PFSK-1 (cell line): ENCODE results near the gene PLEKHM3.

ENCODE experiments used
- FOXP2 ChIP-seq: optimal IDR thresholded peaks from 2 replicates; pipeline ENCODE3; 2011; ENCODE audit warnings: borderline replicate concordance, control low read depth, inconsistent platforms; ENCODE audit not compliant: insufficient read depth; ENCODE audit errors: extremely low read length, extremely low read depth
- POLR2AphosphoS5 ChIP-seq: IDR thresholded peaks from 2 replicates; pipeline ENCODE4 v1.6.1; 2012; ENCODE audit warnings: low read depth, mild to moderate bottlenecking, control low read depth, low read length, moderate library complexity
- SIN3A ChIP-seq: IDR thresholded peaks from 2 replicates; pipeline ENCODE4 v1.6.1; 2012; ENCODE audit warnings: mild to moderate bottlenecking, low read length, moderate library complexity, borderline replicate concordance; ENCODE audit not compliant: insufficient read depth
- TAF1 ChIP-seq: IDR thresholded peaks from 2 replicates; pipeline ENCODE4 v1.6.1; 2012; ENCODE audit warnings: low read length, control low read depth, borderline replicate concordance; ENCODE audit not compliant: insufficient read depth
- TF ChIP-seq, protein P1 (sequence below), 2 experiments: IDR thresholded peaks; 2 replicates each; pipeline versions ENCODE4 v1.6.1 to v1.8.0; 2011 to 2012; ENCODE audit warnings: low read depth in 2 of 2, low read length in 2 of 2, control low read depth in 1 of 2, inconsistent platforms in 1 of 2, mild to moderate bottlenecking in 1 of 2, moderate library complexity in 1 of 2; ENCODE audit not compliant: insufficient read depth in 1 of 2

PLEKHM3 gene

DNA sequence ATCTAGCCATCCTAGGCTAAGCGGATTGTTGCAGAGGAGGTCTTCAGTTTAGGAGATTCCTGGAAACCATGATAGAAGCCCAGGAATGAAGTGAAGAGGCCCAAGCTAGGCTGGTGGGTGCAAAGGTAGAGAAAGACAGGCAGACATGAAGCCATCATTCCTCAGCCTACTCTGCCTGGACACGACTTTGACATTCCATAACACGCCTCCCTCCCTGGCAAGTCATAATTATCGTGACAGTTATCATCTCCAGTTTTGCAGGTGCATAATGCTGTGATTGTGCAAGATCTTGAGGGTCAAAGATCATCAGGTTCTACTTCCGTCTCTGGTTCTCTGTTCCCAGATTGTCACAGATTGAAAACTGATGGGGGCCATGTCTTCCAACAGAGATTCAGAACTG lies 240.4 kb downstream of the PLEKHM3 start:
- TF ChIP-seq, protein P1, sequence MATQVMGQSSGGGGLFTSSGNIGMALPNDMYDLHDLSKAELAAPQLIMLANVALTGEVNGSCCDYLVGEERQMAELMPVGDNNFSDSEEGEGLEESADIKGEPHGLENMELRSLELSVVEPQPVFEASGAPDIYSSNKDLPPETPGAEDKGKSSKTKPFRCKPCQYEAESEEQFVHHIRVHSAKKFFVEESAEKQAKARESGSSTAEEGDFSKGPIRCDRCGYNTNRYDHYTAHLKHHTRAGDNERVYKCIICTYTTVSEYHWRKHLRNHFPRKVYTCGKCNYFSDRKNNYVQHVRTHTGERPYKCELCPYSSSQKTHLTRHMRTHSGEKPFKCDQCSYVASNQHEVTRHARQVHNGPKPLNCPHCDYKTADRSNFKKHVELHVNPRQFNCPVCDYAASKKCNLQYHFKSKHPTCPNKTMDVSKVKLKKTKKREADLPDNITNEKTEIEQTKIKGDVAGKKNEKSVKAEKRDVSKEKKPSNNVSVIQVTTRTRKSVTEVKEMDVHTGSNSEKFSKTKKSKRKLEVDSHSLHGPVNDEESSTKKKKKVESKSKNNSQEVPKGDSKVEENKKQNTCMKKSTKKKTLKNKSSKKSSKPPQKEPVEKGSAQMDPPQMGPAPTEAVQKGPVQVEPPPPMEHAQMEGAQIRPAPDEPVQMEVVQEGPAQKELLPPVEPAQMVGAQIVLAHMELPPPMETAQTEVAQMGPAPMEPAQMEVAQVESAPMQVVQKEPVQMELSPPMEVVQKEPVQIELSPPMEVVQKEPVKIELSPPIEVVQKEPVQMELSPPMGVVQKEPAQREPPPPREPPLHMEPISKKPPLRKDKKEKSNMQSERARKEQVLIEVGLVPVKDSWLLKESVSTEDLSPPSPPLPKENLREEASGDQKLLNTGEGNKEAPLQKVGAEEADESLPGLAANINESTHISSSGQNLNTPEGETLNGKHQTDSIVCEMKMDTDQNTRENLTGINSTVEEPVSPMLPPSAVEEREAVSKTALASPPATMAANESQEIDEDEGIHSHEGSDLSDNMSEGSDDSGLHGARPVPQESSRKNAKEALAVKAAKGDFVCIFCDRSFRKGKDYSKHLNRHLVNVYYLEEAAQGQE (IDR thresholded peaks at IDR 0.05; ENCODE audit: insufficient read depth in 1 of 2, low read depth in 2 of 2, low read length in 2 of 2): no peak
- TF ChIP-seq TAF1: no peak
- TF ChIP-seq SIN3A: no peak
- TF ChIP-seq FOXP2: no peak
- no peak for TF ChIP-seq POLR2AphosphoS5

DNA sequence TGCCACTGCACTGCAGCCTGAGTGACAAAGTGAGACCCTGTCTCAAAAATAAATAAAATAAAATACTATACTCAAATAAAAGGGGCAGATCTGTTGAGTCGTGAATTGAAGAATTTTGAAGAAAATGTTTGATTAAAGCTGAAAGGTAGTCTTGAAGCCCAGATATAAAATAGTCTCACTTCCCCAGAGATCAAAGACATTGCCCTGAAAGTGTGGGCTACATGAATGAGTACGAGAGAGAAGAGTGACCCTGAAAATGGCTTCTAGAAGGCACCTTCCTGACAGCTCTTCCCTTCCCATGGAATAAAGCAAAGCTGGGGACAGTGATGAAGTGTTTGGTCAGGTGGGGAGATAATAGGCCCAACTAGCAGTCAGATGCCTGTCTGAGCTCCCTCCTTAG lies 241.8 kb downstream of the PLEKHM3 start:
- TF ChIP-seq SIN3A (no peak), FOXP2 (no peak), TAF1 (no peak), POLR2AphosphoS5 (no peak)
- TF ChIP-seq, protein P1 (IDR thresholded peaks at IDR 0.05; ENCODE audit: insufficient read depth in 1 of 2, low read depth in 2 of 2, low read length in 2 of 2): no peak

DNA sequence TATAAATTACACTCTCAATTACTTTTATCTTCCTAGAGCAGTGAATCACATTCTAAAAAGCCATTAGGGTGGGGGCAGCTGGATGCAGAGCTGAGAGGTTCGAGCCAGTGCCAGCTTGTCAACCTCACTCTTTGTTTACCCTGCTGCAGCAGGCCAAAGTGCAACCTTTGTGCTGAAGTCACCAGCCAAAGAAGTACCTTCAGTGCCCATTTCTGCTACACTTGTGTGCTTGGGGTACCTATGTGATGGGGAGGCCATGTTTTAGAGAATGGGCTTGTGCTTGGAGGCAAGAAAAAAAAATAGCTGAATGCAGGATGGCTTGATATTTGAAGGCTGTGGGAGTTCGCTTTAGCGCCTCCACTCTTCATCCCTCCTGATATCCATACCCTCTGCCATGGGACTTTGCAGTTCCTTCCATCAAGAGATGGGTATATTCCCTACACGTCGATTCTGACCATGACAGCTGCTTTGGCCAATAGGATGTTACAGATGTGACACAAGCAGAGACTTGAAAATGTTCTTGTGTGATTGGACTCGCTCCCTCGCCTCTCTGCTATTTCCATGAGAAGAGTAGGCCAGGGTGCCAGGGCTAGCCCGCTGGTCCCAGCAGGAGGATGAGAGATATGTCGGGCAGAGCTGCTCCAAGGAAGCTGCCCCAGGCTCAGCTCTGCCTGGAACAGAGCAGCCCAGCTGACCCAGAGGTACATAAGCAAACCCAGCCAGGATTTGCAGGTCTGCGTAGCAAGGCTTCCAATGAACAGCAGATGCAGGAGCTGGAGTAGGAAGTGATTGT lies 242.9 kb downstream of the PLEKHM3 start:
- TF ChIP-seq, protein P1 (IDR thresholded peaks at IDR 0.05; ENCODE audit: insufficient read depth in 1 of 2, low read depth in 2 of 2, low read length in 2 of 2): no peak
- TF ChIP-seq TAF1 (no peak), SIN3A (no peak), FOXP2 (no peak), POLR2AphosphoS5 (no peak)

DNA sequence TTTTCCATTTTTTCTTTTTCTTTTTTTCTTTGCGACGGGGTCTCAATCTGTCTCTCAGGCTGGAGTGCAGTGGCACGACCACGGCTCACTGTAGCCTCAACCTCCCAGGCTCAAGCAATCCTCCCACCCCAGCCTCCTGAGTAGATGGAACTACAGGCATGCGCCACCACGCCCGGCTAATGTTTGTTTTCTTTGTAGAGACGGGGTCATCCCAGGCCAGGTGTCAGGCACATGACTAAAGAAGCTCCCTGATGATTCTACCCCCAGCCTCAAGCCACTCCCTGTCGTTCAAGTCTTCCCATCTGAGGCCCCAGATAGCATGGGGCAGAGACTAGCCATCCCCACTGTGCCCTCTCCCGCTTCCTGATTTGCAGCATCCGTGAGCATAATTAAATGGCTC lies 245.8 kb downstream of the PLEKHM3 start:
- TF ChIP-seq, protein P1 (IDR thresholded peaks at IDR 0.05; ENCODE audit: insufficient read depth in 1 of 2, low read depth in 2 of 2, low read length in 2 of 2): no peak
- TF ChIP-seq TAF1 (no peak), SIN3A (no peak), POLR2AphosphoS5 (no peak), FOXP2 (no peak)
